HPDE6-E6E7 (cell line): ENCODE data around the gene IFNA17.
"Not testable (repeated sequence)": the region's sequence is repeated elsewhere in the genome, so short reads cannot be mapped to it uniquely, and the experiment has no call there.

Experiments
- DNase-seq: peaks from one replicate; pipeline ENCODE4 v3.0.0; 2011; ENCODE audit warnings: missing footprints; ENCODE audit errors: extremely low spot score

IFNA17 gene

GRCh38 chr9:21228122-21228521, at the start of gene IFNA17:
Gene IFNA17 (minus strand): TSS chr9:21228222. CDS start chr9:21228173, 49 bp downstream.
- no peak for DNase-seq

DNA sequence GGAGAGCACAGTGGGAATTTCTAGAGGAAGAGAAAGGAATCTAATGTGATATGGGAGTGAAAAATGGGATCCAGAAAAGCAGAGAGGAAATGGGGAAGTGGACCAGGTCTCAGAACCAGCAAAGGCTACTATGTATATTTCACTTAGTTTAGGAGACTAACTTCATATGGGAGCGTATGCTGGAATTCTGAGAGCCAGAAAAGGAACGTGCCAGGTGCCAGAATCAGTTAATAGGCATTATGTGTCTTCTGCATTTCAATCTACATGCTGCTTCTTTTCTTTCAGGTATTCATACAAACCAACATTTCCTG, 40.3 kb upstream of the IFNA17 start:
- no peak for DNase-seq

DNA sequence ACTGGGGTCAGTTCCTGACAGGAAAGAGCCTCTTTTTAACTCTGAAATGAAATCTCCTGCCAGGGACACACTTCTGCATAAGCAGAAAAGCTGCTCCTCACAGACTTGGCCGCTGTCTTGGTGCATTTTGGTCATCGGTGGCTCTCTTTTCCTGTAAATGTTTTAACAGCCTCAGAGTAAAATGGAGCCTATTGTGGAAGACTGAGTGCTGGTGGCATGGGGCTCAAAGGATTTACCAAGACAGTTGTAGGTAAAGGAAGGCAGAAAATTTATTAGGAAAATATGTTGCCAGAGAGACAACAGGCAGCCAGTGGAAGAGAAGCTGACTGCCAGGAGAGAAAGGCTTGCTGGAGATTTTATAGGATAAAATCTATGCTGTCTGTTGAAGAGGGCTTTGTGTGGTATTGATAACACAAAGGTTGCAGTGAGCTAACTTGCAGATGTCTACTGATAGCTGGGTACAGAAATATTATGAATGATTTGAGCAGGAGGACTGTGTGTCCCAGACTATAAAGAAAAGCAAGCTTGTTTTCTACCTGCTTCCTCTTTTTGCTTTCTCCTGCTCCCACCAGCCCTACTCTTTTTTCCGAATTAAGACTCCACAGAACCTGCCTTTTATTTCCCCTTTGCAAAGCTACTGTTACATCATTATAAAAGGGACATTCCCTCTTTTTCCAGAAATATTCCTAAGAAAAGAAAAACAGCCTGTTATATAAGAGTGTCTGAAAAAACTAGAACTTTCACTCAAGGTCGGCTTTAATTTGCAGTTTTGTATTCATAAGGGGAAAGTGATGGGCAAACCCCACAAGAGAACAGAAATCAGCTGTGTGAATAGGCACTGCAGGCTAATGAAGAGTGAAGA, 39.7 kb upstream of the IFNA17 start:
- DNase-seq: no peak

DNA sequence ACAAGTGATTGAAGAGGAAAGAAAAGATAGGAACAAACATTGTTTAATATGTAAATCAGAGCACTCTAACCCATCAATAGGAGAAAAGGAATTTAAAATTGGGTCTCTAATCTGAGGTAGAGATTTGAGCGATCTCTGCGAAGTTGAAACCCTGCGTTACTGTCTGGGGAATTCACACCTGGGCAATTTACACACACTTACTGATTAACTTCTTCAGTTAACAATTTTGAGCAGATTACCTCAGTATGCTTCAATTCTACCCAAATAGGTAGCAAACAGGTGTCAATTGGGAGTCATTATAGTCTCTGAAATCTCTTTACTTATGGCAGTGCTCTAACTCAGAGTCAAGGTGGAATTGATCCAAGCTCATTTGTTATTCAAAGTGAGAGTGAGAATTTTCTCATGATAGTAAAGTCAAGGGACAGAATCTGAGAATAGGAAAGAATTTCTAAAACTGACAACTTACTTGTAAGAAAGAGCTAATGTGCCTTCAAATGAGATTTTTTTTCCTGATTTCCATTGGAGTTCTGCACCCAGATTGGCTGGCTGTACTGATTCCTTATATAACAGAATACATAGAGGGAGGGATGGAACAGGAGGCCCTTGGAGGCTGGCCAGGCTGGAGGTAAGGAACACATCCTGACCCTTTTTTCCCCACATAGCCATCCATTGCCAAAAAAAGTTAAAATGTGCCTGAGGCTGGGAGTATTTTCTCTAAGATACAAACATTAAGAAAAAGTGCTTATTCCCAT, 38.9 kb upstream of the IFNA17 start:
- no peak for DNase-seq

DNA sequence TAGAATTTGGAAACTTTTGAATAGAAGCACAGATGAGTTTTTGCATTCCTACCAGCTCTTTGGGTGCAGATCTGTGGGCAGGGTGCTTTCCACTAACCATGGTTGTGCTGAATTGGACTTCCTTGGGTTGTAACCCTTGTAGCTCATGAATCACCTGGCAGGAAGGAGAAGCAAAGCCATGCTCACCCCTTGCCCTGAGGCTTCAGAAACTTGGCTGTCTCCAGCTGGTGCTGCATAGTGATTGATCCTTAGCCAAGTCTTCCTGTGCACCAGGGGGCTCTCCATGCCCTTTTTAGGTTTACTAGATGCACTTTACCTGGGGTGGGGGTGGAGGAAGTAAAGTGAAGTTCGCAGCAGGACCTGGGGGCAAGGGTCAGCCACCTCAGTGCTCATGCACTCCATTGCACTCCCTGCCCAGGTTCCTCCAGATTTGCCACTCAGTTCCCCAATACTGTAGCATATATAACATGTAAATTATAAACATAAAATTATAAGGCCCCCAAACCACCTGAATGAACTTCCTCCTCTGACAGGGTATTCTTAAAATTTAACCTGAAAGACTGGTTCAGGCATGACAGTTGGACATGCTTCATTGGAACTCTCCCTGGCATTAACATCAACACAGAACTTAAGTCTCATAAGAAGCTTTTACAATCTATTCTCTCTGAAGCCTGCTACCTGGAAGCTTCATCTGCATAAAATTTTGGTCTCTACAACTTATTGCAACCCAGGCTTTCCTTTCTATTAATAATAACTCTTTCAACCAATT, 37.6 kb upstream of the IFNA17 start:
- DNase-seq: no peak

GRCh38 chr9:21255538-21256212, 27.7 kb upstream of the IFNA17 start:
- DNase-seq: no peak

DNA sequence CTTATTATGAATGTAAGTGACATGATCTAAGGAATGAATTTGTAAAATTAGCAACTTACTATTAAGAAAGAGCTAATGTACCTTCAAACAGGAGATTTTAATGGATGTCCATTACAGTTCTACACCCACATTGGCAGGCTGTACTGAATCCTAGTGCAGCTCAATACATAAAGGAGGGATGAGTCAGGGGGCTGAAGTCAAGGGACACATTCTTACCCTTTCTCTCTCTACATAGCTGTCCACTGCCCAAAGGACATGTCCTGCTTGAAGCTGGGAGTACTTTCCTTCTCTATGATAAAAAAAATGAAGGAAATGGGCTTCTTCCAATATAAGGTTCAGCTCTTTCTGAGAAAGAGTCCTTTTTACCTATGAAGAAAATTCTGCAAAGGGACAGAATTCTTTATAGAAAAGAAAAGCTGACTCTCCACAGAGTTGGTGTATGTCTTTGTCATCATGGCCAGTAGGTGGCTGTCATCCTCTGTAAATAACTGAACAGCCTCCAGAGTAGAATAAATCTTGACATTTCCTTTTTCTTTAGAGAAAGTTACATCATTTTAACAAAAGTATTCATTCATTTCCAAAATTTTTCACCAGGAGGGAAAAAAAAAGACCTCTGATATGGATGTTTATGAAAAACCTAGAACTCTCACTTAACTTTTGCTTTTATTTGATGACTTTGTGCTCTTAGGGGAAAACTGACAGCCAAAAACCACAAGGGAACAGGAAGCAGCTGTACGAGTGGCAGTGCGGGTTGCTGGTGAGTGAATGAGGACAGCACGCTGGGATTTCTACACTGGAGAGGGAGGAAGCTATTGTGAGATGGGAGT, 24.9 kb upstream of the IFNA17 start:
- DNase-seq: peak; percentile 40

- DNase-seq: no peak
Observed at GRCh38 chr9:21251638-21252037, 23.6 kb upstream of the IFNA17 start.

- no peak for DNase-seq
Observed at GRCh38 chr9:21251190-21251589, 23.2 kb upstream of the IFNA17 start.

- no peak for DNase-seq
Observed at GRCh38 chr9:21244836-21245235, 16.8 kb upstream of the IFNA17 start.

GRCh38 chr9:21239911-21240310, 11.9 kb upstream of the IFNA17 start, which contains the start of gene IFNA14:
Gene IFNA14 (minus strand): TSS chr9:21240005. CDS start chr9:21239935, 70 bp downstream.
- DNase-seq: no peak

DNA sequence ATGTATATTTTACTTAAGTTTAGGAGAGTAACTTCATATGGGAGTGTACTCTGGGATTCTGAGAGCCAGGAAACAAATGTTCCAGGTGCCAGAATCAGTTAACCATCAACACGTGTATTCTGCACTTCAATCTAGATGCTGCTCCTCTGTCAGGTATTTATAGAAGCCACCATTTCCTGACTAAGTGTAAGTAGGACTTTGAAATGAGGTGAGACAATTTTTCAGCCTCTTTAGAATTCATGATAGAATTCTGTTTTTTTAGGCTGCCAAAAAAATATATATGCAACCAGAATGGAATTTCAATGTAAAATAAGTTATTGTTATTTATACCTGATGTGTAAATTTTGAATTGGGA, 8.3 kb upstream of the IFNA17 start:
- not testable (repeated sequence) for DNase-seq

- DNase-seq: not testable (repeated sequence)
Observed at GRCh38 chr9:21235468-21236359, 7.7 kb upstream of the IFNA17 start.

DNA sequence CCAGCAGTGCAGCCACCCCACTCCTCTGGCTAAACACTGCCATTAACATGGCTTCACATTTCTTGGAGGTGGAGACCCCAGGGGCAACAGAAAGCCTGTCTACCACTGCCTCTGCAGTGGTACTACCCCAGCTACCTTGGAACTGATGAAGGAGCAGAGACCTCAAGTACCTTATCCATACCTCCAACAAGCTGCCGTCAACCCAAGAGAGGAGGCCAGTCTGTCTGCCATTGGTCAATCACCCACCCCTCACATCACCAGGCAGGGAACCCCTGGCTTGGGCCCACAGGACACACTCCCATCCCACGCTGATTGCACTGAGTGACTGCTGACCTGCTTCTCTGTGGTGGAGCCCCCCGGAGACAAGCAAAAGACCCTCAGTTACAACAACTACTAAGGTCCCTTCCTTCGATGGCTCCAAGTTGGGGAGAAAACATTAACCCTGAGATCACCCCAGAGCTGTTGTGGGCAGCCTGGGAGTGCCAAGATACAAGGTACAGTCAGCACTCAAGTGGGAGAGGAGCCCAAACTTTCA, 6.2 kb upstream of the IFNA17 start:
- no peak for DNase-seq

GRCh38 chr9:21233258-21233657, 5.2 kb upstream of the IFNA17 start:
- no peak for DNase-seq

DNA sequence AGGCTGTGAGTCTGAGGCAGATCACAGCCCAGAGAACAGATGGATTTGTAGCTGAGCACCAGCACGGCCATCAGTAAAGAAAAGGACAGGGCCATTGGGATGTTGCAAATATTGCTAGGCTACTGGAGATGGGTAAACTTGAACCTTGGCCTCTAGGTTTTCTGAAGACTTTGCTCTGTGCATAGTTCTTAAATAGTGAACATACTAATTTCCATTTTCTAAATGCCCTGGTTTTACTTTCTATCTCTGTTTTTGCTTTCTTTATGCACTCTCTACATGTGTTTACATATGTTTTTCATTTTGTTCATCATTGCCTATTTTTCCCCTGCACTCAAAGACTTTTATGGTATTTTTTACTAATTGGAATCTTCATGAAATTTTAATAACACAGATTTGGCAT, 10.8 kb downstream of the IFNA17 start, which contains the start of gene IFNA16:
TSS of gene IFNA16 (minus strand) at position 101 of the 400 bp plus-strand sequence. CDS start at position 95, 6 bp downstream.
- DNase-seq: not testable (repeated sequence)

GRCh38 chr9:21213411-21214326, 14.4 kb downstream of the IFNA17 start:
- not testable (repeated sequence) for DNase-seq

- DNase-seq: not testable (repeated sequence)
Observed at GRCh38 chr9:21212160-21212559, 15.9 kb downstream of the IFNA17 start.
